Activated CD8-positive, alpha-beta memory T cell treated with anti-CD3 and anti-CD28 coated beads, Interleukin-2, amount 50 U/mL, for 24 hours (primary cell): ENCODE measurements around the gene CD9.
"Not testable (repeated sequence)": the region's sequence is repeated elsewhere in the genome, so short reads cannot be mapped to it uniquely, and the experiment has no call there.

ENCODE experiments used
- DNase-seq: peaks from one replicate; pipeline ENCODE4 v3.0.0-alpha.2; 2020; ENCODE audit errors: extremely low read depth

CD9 gene

GRCh38 chr12:6180268-6181051 lies 19.7 kb upstream of the CD9 start:
- no peak for DNase-seq

- no peak for DNase-seq
Observed at GRCh38 chr12:6181166-6181565, 19.0 kb upstream of the CD9 start.

GRCh38 chr12:6181583-6182278 lies 18.5 kb upstream of the CD9 start:
- no peak for DNase-seq

GRCh38 chr12:6182279-6182898 lies 17.8 kb upstream of the CD9 start:
- no peak for DNase-seq

- DNase-seq: no peak
Observed at GRCh38 chr12:6183689-6184428, 16.3 kb upstream of the CD9 start.

- DNase-seq: no peak
Observed at GRCh38 chr12:6185961-6186827, 14.0 kb upstream of the CD9 start.

- no peak for DNase-seq
Observed at GRCh38 chr12:6187948-6188793, 12.0 kb upstream of the CD9 start.

GRCh38 chr12:6189028-6189427 lies 11.2 kb upstream of the CD9 start:
- DNase-seq: no peak

- DNase-seq: not testable (repeated sequence)
Observed at GRCh38 chr12:6189952-6190598, 10.1 kb upstream of the CD9 start.

- not testable (repeated sequence) for DNase-seq
Observed at GRCh38 chr12:6190767-6191530, 9.3 kb upstream of the CD9 start.

- no peak for DNase-seq
Observed at GRCh38 chr12:6192604-6193380, 7.4 kb upstream of the CD9 start.

GRCh38 chr12:6193853-6194815 lies 6.1 kb upstream of the CD9 start:
- no peak for DNase-seq

GRCh38 chr12:6195665-6196535 lies 4.3 kb upstream of the CD9 start:
- peak; percentile 54 for DNase-seq

GRCh38 chr12:6198051-6198450 lies 2.1 kb upstream of the CD9 start:
- no peak for DNase-seq

GRCh38 chr12:6198556-6198955 lies 1.6 kb upstream of the CD9 start:
- no peak for DNase-seq

GRCh38 chr12:6198985-6199530 lies 1.1 kb upstream of the CD9 start:
- no peak for DNase-seq
